ENCODE data around the gene GALNT14.

Gene GALNT14

GRCh38 chr2:31038385-31038784 is 99.9 kb downstream of the GALNT14 start:
- Histone ChIP-seq H3K9me3 (ENCODE audit: control insufficient read depth, insufficient read depth, low read depth, low read length) (no peaks in the 10 kb centered on the region), H3K4me1 (ENCODE audit: control insufficient read depth, insufficient read depth, low read length) (no peaks in the 10 kb centered on the region), H3K27ac (ENCODE audit: extremely low read depth, low read depth, low read length) (no peak overlapping the region), H3K4me3 (ENCODE audit: low read depth, low read length) (no peak overlapping the region), H3K36me3 (ENCODE audit: control insufficient read depth in 2 of 2, insufficient read depth in 1 of 2, low read length in 2 of 2) (no peaks in the 10 kb centered on the region)
- CTCF ChIA-PET = no interaction called here
- no peak for TF ChIP-seq ZNF549 (tag by site-specific recombination; IDR thresholded peaks at IDR 0.05)
- no peak for TF ChIP-seq ZNF596 (tag by site-specific recombination; IDR thresholded peaks at IDR 0.05)
- no peak for TF ChIP-seq ZNF302 (tag by site-specific recombination; IDR thresholded peaks at IDR 0.05; ENCODE audit: low read depth)
- TF ChIP-seq YY1 (tag by site-specific recombination; IDR thresholded peaks at IDR 0.05) = no peak
- no peak for TF ChIP-seq ZNF501 (tag by site-specific recombination; IDR thresholded peaks at IDR 0.05)
- TF ChIP-seq KLF16 (tag by site-specific recombination; IDR thresholded peaks at IDR 0.05) = no peak
- no peak for TF ChIP-seq HIC1 (tag by site-specific recombination; IDR thresholded peaks at IDR 0.05)
- TF ChIP-seq ZNF146 (tag by site-specific recombination; IDR thresholded peaks at IDR 0.05) = no peak
- TF ChIP-seq ZNF266 (tag by site-specific recombination; IDR thresholded peaks at IDR 0.05; ENCODE audit: low read depth) = no peak
- TF ChIP-seq ZNF202 (tag by site-specific recombination; IDR thresholded peaks at IDR 0.05; ENCODE audit: borderline replicate concordance) = no peak
- no peak for TF ChIP-seq SP7 (tag by site-specific recombination; IDR thresholded peaks at IDR 0.05)
- TF ChIP-seq ZNF777 (tag by site-specific recombination; IDR thresholded peaks at IDR 0.05; ENCODE audit: borderline replicate concordance) = no peak
- no peak for TF ChIP-seq ZNF404 (tag by site-specific recombination; IDR thresholded peaks at IDR 0.05)
- TF ChIP-seq GLIS1 (tag by site-specific recombination; IDR thresholded peaks at IDR 0.05) = no peak
- POLR2A ChIA-PET = no interaction called here

GRCh38 chr2:31037058-31037457 is 101.2 kb downstream of the GALNT14 start:
- Histone ChIP-seq H3K4me1 (ENCODE audit: control insufficient read depth, insufficient read depth, low read length) (no peaks in the 10 kb centered on the region), H3K4me3 (ENCODE audit: low read depth, low read length) (no peak overlapping the region), H3K9me3 (ENCODE audit: control insufficient read depth, insufficient read depth, low read depth, low read length) (no peaks in the 10 kb centered on the region), H3K36me3 (ENCODE audit: control insufficient read depth in 2 of 2, insufficient read depth in 1 of 2, low read length in 2 of 2) (no peaks in the 10 kb centered on the region), H3K27ac (ENCODE audit: extremely low read depth, low read depth, low read length) (no peak overlapping the region)
- TF ChIP-seq ZNF398 (tag by site-specific recombination; IDR thresholded peaks at IDR 0.05) (no peak), SETDB1 (IDR thresholded peaks at IDR 0.05; ENCODE audit: insufficient read length, low read length) (peak; percentile 91), ZNF157 (tag by site-specific recombination; IDR thresholded peaks at IDR 0.05) (no peak)
- POLR2A ChIA-PET = no interaction called here
- CTCF ChIA-PET = no interaction called here

- H3K27ac ChIP-seq (ENCODE audit: extremely low read depth, low read depth, low read length) = no peak overlapping the region
- no peaks in the 10 kb centered on the region for H3K4me1 ChIP-seq (ENCODE audit: control insufficient read depth, insufficient read depth, low read length)
- CTCF ChIA-PET = interaction anchor here (0.5 to 1.2 kb wide), 4 partner anchors 137 to 325 kb away, joined by 3 read pairs; no protein-coding TSS in a partner anchor
- H3K36me3 ChIP-seq (ENCODE audit: control insufficient read depth in 2 of 2, insufficient read depth in 1 of 2, low read length in 2 of 2) = no peaks in the 10 kb centered on the region
- no peaks in the 10 kb centered on the region for H3K9me3 ChIP-seq (ENCODE audit: control insufficient read depth, insufficient read depth, low read depth, low read length)
- POLR2A ChIA-PET = no interaction called here
- TF ChIP-seq ZNF571 (tag by site-specific recombination; IDR thresholded peaks at IDR 0.05) (no peak), GLI2 (tag by site-specific recombination; IDR thresholded peaks at IDR 0.05; ENCODE audit: borderline replicate concordance, low read depth) (no peak), ZNF148 (tag by site-specific recombination; IDR thresholded peaks at IDR 0.05; ENCODE audit: borderline replicate concordance) (no peak), ATF2 (tag by site-specific recombination; IDR thresholded peaks at IDR 0.05; ENCODE audit: low read depth) (no peak), ZNF776 (tag by site-specific recombination; IDR thresholded peaks at IDR 0.05; ENCODE audit: borderline replicate concordance) (no peak)
- no peak overlapping the region for H3K4me3 ChIP-seq (ENCODE audit: low read depth, low read length)
Observed at GRCh38 chr2:31033032-31033431, 105.2 kb downstream of the GALNT14 start.
